Right lung (tissue), 5 donors: ENCODE measurements around the gene RALY. TPM values are rescaled to one million over a fixed set of nuclear protein-coding genes. Genes with fewer than 3 reads are reported as not detected.

Source experiments
- DNase-seq, 2 donors: peaks; one replicate each; pipeline ENCODE4 v3.0.0-alpha.2; 2013
- polyA plus RNA-seq, 5 donors: library from polyadenylated mRNA; unstranded; fragments of 120-200 nt; gene quantifications; one replicate each; pipeline versions ENCODE4 v1.2.1 to v1.2.3, GENCODE V29; 2013; ENCODE audit warnings: inconsistent platforms in 1 of 5, low replicate concordance in 1 of 5; ENCODE audit not compliant: insufficient read length in 5 of 5, insufficient read depth in 1 of 5

The RALY gene
- polyA plus RNA-seq, 5 donors, result 206 to 250 (median 215) TPM

DNA sequence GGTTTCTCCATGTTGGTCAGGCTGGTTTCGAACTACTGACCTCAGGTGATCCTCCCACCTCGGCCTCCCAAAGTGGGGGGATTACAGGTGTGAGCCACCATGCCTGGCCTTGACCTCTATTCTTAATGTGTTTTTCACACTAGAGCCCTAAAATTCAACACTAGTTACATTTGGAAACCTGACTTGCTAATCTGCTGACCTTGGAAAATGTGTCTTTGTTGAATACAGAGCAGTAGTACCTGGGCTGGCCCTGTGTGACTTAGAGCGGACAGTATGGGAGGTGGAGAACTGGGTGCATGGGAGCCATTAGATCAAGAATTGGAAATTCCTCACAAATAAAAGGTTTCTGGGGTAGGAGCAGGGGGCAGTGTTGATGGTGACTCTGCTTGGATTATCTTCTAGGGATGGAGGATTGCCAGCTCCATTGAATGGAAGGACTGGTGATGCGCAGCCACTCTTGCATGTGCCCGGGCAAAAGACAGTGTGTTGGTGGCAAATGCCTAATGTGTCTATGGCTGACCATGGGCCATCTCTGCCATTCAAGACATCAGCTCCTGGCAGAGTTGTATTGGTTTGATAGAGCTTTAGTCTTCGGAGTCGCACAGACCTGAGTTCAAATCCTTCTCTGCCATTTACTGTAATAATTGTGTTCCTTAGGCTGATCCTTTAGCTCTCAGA, 53.4 kb downstream of the RALY start:
- DNase-seq, result no peak

GRCh38 chr20:34047917-34048316, 54.2 kb downstream of the RALY start:
- no peak for DNase-seq

DNA sequence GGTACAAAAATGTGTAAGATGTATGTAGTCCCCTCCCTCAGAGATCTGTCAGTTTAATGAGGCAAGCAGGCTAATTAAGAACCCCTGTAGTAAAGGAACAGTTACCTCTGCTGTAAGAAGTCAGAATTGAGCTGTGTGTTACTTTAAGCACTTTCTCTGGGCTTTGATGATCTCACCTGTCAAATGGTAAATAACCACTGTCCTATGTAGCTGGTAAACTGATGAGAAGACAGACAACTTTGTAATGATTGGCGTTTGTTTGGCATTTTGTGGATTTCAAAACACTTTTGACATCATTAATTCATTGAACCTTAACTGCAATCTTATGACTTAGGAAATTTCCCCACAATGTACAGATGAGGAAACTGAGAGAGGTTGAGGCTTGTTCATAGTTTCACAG, 55.7 kb downstream of the RALY start:
- DNase-seq, result no peak

DNA sequence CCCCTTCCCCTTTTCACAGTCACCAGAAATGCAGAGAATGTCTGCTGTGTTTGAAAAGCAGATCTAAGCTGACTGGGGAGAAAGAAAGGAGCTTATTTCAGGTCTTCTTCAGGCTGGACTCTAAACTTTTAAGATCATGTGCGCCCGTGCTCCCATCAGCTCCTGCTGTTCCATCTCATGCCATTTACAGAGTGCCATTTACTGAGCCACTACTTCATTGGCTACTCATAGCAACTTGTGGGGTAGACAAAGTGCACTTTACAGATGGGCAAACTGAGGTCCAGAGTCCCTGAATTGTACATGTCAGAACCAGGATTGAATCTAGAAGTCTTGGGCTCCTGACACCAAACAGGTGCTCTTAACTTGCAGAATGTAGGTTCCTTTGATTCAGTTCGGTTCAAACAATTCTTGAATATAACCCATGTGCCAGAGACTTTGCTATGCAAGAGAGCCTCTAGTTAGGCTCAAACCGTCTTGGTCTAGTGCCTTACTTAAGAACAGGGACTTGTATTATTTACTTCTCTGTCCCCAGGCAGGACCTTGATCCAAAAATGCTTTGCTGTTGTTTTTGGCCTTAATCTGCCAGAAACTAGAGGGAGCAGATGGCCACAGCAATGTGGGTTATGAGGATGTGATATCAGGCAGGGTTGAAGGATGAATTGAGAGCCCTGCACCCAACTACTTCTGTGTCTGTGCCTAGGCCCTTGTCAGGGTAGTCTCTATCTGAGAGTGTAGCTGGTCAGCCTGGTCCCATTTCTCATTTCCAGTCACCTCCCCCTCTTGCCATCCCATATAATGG, 56.4 kb downstream of the RALY start:
- DNase-seq, result no peak

DNA sequence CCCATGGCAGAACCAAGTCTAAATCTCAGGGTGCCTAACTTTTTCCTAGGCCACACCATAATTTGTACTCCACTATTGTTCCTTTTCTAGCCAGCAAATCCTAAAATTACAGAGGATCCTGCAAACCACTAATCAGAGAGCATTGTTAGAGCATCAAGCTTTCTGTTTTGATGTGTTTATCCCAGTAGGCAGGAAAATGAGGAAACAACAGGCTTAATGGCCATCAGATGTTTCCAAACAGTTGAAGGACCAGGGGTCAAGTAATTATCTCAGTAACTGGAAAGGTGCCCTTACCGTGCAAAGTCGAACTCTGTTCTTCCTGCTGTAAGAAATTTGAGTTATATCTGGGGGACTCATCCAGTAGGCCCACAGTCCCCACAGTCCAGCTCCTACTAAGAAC, 58.7 kb downstream of the RALY start:
- peak in 1 of 2 donors; percentile 32 for DNase-seq

DNA sequence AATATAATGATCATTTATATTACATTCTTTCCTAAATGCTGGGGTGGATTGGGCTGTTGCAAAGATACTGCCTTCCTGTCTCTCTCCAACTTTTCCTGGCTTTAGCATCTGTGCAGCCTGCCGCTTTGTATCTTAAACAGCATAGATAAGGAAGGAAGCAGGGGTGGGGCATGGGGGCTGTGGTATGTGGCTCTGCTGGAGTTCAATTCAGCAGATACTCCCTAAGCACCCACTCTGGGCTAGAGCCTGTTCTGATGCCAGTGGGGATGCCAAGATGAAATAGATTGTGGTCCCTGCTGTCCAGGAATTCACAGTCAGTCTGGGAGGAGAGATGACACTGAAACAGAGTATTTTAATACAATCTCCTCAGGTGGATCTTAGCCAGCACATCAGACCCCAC, 61.6 kb downstream of the RALY start:
- DNase-seq, result no peak

DNA sequence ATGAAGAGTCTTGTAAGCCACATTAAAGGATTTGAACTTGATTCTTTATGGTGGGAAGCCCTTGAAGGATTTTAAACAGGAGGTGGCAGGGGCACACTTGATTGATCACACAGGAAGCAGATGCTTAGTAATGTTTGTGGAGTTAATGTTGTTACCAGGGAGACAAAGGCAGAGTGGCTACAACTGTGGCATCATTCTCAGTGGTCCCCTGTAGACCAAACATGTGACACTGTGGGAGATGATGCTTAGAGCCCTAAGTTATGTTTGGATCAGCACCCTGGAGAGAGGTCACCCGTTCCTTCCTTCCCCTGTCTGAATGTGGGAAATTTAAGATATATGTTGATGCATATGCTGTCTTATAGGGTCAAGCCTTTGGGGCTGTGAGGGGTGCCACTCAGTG, 65.1 kb downstream of the RALY start:
- no peak for DNase-seq

DNA sequence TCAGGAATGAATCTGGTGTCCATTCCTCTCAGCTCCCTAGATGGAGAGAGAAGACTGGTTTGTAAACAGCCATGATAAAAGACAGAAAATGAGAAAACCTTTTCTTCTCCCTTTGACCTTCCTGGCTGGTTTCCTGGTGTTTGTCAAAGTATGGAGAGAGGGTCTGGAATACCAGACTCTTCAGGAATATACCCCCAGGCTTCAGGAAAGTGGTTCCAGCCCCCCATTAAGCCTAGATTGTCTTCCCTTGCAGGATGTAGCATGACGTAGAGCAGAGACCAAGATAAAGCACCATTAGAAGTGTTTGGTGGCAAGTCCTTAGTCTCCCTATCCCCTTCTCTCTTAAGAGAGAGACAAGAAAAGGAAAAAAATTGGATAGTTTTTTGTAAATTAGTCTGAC, 67.3 kb downstream of the RALY start:
- DNase-seq, result no peak

- no peak for DNase-seq
Observed at GRCh38 chr20:34061695-34062094, 68.0 kb downstream of the RALY start.

DNA sequence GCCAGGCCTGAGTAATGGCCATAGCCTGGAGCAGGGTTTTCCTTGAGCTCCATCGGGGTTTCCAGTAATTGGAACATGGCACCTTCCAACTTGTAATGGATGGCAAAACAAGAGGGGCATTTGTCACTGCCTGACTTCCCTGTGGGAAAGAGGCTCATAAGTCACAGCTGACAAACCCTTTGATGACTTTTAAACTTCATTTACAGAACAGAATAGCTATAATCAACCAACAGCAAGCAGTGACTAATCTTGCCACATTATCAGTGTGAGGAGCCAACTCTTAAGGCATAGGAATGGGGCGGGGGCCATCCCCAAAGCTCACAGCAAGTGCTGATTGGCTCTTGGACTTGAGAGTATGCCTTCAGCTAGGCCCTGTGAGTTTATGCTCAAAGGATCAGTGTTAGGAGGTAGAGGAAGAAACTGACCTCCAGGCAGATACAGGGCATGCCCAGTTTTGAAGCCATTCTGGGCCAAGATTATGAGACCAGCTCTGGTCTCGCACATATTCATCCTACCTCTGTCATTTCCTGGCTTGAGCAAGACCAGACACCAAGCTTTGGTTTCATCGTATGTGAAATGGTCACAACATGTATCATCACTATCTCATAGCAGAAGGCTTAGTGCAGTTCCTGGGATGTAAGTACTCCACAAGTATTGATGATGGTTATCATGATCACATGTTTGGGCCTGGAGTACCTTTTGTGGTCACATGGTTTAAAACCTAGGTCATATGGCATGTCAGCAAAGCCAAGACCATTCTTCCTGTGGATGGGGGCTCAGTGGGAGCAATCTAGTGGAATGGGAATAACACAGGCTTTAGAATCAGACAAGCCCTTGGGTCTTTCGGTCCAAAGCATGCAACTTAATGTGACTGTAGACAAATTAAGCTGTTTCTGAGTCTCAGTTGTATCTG, 69.1 kb downstream of the RALY start:
- no peak for DNase-seq

GRCh38 chr20:34064286-34064685, 70.6 kb downstream of the RALY start:
- DNase-seq, result no peak

GRCh38 chr20:34065260-34065659, 71.5 kb downstream of the RALY start:
- no peak for DNase-seq

GRCh38 chr20:34066476-34067090, 72.9 kb downstream of the RALY start:
- DNase-seq, result peak in 1 of 2 donors; percentile 30

DNA sequence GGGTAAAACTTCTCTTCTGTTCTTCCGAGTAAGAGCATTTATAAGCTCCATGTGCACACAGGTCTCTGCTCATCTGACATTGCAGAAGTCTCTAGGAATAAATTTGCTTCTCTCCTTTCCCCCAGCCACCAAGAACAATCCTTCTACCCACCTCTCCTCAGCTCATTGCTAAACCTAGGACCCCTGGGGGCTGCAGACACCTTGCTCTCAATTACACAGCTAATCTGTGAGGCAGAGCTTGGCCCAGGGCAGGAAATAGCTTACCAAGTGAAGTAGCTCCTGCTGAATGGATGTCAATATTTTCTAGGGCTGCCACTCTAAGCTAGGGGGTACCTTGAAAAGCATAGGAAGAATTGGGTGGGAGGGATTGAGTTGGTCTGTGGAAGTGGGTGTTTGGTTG, 74.3 kb downstream of the RALY start:
- DNase-seq, result no peak

- peak; percentile 79 to 87 for DNase-seq
Observed at GRCh38 chr20:34069341-34070078, 75.8 kb downstream of the RALY start.

DNA sequence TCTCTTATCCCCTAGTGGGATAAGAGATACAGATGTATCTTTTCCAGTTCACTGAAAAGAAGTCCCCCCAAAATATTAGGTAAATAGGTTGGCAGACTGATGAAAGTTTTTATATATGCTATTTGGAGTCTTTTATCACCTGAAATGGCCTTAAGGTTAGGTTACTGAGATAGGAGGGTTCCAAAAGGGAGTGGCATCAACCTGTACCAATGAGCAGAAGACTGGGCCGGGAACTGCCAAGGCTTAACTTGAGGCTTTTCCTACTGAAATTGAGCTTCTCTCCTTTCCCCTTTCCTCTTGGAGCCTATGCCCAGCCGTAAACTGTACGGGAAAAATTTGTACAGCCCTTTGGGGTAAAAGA, 76.3 kb downstream of the RALY start:
- DNase-seq, result no peak

- DNase-seq, result no peak
Observed at GRCh38 chr20:34070859-34071258, 77.1 kb downstream of the RALY start.

DNA sequence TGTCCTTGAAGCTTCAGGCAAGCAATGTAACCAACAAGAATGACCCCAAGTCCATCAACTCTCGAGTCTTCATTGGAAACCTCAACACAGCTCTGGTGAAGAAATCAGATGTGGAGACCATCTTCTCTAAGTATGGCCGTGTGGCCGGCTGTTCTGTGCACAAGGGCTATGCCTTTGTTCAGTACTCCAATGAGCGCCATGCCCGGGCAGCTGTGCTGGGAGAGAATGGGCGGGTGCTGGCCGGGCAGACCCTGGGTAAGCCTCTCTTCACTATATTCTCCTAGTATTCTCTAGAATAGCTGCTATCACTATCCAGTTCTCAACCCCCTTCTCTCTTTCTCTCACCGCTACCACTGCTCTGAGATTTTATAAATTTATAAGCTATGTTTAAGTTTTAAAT, 78.4 kb downstream of the RALY start:
- no peak for DNase-seq

- DNase-seq, result no peak
Observed at GRCh38 chr20:34072778-34073177, 79.1 kb downstream of the RALY start.

DNA sequence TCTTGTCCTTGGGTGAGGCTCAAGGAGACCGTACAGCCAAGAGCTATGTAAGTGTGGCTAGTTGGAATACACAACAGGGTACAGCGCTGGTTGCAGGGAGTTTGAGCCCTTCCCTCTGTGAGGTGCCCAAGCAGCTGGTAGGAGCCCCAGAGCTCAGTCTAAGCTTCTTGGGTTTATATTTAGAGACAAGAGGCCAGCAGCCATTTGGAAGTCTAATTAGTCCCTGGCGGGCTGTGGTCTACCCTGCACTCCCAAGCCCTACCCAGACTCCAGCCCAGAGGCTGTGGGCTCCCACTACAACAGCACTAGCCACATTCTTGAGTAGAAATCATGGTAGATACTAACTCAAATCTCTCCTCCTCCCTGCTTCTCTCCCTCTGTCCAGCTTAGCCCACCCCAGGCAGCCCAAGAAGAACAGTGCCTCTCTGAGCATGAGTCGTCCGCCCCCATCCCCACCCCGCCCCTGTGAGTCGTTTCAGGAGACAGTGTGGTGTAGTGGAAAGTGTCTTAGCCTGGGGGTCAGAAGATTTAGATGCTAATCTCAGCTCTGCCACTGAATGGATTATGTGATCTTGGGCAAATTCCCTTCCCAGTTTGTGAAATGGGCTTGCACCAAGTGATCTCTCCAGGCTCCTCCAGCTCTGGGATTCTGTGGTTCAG, 80.5 kb downstream of the RALY start:
- DNase-seq, result no peak

DNA sequence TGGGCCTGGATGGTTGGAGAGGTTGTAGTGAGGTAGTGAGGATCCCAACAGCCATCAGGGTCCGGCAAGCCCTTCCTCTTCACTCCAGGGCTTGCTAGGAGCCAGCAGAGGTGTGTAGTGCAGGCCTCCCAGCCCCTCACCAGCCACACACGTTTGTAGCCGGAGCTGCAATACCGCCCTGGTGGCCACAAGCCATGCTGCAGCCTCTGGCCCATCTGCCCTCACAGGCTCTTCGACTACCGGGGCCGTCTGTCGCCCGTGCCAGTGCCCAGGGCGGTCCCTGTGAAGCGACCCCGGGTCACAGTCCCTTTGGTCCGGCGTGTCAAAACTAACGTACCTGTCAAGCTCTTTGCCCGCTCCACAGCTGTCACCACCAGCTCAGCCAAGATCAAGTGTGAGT, 81.9 kb downstream of the RALY start:
- DNase-seq, result no peak
